ENCODE results near the gene COL13A1. TPM values are rescaled to one million over a fixed set of nuclear protein-coding genes. Genes with fewer than 3 reads are reported as not detected.

The COL13A1 gene
- polyA plus RNA-seq, 1 donor: 9.6 TPM

DNA sequence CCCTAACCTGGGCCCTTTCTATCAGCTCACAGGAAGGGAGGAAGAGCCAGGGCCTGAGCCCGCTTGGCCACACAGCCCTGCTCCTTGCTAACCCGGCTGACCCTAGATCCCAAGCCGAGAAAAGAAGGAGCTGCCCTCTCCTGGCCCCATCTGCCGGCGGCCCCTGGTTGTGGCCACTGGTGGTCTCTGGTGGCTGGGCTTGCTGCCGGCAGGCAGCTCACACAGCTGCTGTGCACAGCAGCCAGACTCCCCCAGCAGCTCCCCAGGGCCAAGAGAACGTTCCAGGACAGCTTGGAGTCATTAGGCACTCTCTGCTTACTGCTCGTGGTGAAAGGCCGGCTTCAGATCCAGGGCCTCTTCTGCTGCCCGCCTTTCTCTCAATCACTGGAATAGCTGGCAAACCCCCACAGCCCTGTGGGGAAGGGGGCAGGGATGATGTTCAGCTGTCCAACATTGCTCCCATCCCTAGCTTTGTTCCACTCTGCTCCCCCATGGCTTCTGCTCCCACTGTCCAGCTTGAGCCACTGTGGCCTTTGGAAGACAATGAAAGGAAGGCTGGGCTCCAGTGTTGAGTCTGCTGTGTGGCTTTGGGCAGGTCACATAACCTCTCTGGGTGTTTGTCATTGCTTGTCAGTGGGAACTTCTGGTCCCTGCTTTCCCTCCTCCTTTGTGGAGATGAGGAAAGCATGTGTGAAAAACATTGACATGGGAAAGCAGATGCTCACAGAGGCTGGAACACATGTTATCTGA is 35.4 kb upstream of the COL13A1 start:
- peak; percentile 13 to 21 for DNase-seq
- Histone ChIP-seq H3K27ac (ENCODE audit: low read length) (no peak overlapping the region), H3K4me3 (ENCODE audit: low read length) (no peak overlapping the region), H3K9me3 (ENCODE audit: control insufficient read depth, low read depth, low read length) (no peaks in the 10 kb centered on the region), H3K27me3 (ENCODE audit: control insufficient read depth, insufficient read depth, low read length) (peaks cover 3% of the 10 kb centered on the region), H3K36me3 (ENCODE audit: control insufficient read depth, insufficient read depth, low read length) (no peaks in the 10 kb centered on the region), H3K4me1 (ENCODE audit: control insufficient read depth, insufficient read depth, low read length) (no peaks in the 10 kb centered on the region)
- WGBS (ENCODE audit: insufficient coverage, low lambda C conversion rate): no CpG with 5 or more reads among the region's 10 CpGs

DNA sequence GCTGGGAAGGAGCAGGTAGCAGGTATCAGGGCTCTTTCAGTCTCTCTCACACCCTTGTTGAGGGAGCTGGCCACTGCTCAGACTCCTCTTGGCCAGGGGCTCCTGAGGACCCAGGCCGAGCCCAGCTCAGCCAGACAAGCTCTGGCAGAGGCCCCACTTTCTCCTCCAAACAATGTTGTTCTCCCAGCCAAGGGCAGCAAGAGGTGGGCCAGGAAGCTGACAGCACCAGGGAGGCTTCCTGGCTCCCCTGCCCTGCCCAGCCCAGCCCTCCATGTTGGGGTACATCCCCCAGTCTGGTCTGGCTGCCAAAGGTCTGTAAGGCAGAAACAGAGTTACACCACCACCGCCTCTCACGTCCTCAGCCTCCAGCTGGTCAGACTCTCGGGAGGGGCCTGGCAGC is 33.9 kb upstream of the COL13A1 start:
- H3K9me3 ChIP-seq (ENCODE audit: control insufficient read depth, low read depth, low read length): no peaks in the 10 kb centered on the region
- H3K36me3 ChIP-seq (ENCODE audit: control insufficient read depth, insufficient read depth, low read length): no peaks in the 10 kb centered on the region
- peaks cover 3% of the 10 kb centered on the region for H3K27me3 ChIP-seq (ENCODE audit: control insufficient read depth, insufficient read depth, low read length)
- no peak for DNase-seq
- no peak overlapping the region for H3K4me3 ChIP-seq (ENCODE audit: low read length)
- no peaks in the 10 kb centered on the region for H3K4me1 ChIP-seq (ENCODE audit: control insufficient read depth, insufficient read depth, low read length)
- no CpG with 5 or more reads among the region's 4 CpGs for WGBS (ENCODE audit: insufficient coverage, low lambda C conversion rate)
- no peak overlapping the region for H3K27ac ChIP-seq (ENCODE audit: low read length)

DNA sequence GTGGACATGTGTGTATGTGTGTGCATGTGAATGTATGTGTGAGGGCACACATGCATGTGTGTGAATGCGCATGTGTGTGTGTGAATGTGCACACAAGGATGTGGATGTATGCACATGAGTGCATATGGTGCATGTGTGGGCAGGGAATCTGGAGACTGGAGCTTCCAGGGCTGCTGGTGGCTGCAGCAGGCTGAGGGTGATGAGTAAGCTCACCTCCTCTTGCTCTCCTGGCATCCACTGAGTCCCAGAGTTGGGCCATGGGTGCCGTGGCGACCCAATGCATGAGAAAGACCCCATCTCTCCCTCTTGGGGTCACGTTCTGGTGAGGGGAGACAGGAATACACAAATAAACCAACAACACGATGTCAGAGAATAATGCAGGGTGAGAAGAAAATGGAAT is 33.3 kb upstream of the COL13A1 start:
- DNase-seq: no peak
- H3K36me3 ChIP-seq (ENCODE audit: control insufficient read depth, insufficient read depth, low read length): no peaks in the 10 kb centered on the region
- H3K9me3 ChIP-seq (ENCODE audit: control insufficient read depth, low read depth, low read length): no peaks in the 10 kb centered on the region
- WGBS (ENCODE audit: insufficient coverage, low lambda C conversion rate): no CpG with 5 or more reads among the region's 5 CpGs
- H3K4me1 ChIP-seq (ENCODE audit: control insufficient read depth, insufficient read depth, low read length): no peaks in the 10 kb centered on the region
- H3K27ac ChIP-seq (ENCODE audit: low read length): no peak overlapping the region
- H3K27me3 ChIP-seq (ENCODE audit: control insufficient read depth, insufficient read depth, low read length): peaks cover 3% of the 10 kb centered on the region
- H3K4me3 ChIP-seq (ENCODE audit: low read length): no peak overlapping the region

DNA sequence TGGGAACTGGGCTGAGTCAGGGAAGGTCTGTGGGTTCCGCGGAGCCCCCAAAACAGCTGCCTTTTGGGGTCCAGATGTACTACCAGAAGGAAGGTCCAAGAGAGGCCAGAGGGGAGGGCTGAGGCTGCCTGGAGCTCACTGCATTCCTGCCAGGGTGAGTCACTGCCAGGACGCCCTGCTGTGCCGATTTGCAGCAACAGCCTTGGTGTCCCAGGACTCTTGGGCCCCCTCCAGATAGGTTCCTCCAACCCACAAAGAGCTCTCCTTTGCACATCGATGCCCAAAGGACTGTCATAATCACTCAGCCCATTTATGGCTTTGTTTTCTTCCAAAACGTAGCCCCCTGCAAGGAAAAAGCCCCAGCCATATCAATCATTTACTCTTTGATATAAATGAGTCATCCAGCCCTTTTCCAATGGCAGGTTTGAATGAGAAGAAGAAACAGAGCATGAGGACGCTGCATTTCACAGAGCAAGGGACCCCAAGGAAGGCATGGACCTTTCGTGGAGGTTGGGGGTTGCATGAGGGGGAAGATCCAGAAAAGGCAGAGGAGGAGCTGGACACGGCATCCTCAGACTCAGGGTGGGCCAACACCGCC is 32.2 kb upstream of the COL13A1 start:
- Histone ChIP-seq H3K27ac (ENCODE audit: low read length) (no peak overlapping the region), H3K27me3 (ENCODE audit: control insufficient read depth, insufficient read depth, low read length) (peaks cover 5% of the 10 kb centered on the region), H3K36me3 (ENCODE audit: control insufficient read depth, insufficient read depth, low read length) (no peaks in the 10 kb centered on the region), H3K4me3 (ENCODE audit: low read length) (no peak overlapping the region), H3K9me3 (ENCODE audit: control insufficient read depth, low read depth, low read length) (no peaks in the 10 kb centered on the region), H3K4me1 (ENCODE audit: control insufficient read depth, insufficient read depth, low read length) (no peaks in the 10 kb centered on the region)
- WGBS (ENCODE audit: insufficient coverage, low lambda C conversion rate): no CpG with 5 or more reads among the region's 10 CpGs
- no peak for DNase-seq

DNA sequence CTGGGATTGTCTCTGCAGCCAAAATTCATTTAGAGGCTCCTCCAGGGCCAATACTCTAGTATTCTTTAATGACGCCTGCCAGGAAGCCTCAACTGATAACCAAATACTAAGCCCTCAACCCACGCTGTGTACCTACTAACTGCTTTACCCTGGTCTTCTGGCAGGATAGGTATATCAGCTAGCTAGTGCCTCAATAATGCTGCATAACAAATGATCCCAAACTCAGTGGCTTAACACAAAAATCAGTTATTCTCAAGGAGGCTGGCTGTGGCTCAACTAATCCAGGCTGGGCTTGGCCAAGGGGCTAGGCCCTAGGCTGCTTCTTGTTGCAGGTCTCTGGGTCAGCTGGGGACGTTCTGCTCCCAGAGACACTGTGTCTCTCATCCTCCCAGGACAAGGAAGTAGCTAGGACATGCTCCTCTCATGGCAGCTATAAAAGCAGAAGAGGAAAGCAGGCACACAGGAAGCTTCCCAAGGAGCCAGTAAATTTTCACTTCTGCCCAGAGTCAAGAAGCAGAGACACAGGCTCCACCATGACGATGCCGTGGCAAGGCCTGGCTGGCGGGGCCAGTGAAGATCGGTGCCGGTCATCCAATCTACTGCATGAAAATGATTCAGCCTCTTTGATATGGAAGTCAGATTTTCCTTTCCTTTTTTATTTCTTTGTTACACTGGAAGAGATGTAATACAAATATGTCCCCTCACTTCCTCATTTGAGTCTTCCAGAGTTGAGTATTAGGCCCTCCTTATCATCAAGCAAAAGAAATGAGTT is 28.6 kb upstream of the COL13A1 start:
- Histone ChIP-seq H3K4me1 (ENCODE audit: control insufficient read depth, insufficient read depth, low read length) (no peaks in the 10 kb centered on the region), H3K27ac (ENCODE audit: low read length) (no peak overlapping the region), H3K9me3 (ENCODE audit: control insufficient read depth, low read depth, low read length) (no peaks in the 10 kb centered on the region), H3K4me3 (ENCODE audit: low read length) (no peak overlapping the region), H3K36me3 (ENCODE audit: control insufficient read depth, insufficient read depth, low read length) (no peaks in the 10 kb centered on the region), H3K27me3 (ENCODE audit: control insufficient read depth, insufficient read depth, low read length) (peaks cover 2% of the 10 kb centered on the region)
- no peak for DNase-seq
- WGBS (ENCODE audit: insufficient coverage, low lambda C conversion rate): no CpG with 5 or more reads among the region's 8 CpGs

DNA sequence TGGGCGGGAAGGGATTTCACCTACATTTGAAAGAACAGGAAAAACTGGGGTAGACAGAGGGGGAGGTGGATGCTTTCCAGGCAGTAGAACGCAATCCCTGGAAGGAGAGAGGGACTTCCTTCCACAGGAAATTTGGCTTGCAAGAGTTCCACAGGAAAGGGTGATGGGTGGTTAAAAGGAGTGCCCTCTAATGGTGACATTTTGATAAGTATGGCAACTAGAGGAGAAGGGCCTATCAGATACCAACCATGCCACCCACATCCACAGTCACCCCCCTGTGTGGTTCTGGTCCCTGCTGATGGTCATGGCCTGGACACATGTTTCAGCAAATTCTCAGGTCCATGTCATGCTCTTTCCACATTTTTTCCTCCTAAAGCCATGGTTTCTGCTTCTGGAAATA is 27.1 kb upstream of the COL13A1 start:
- Histone ChIP-seq H3K9me3 (ENCODE audit: control insufficient read depth, low read depth, low read length) (no peaks in the 10 kb centered on the region), H3K27ac (ENCODE audit: low read length) (no peak overlapping the region), H3K4me1 (ENCODE audit: control insufficient read depth, insufficient read depth, low read length) (no peaks in the 10 kb centered on the region), H3K4me3 (ENCODE audit: low read length) (no peak overlapping the region), H3K27me3 (ENCODE audit: control insufficient read depth, insufficient read depth, low read length) (peaks cover 2% of the 10 kb centered on the region), H3K36me3 (ENCODE audit: control insufficient read depth, insufficient read depth, low read length) (no peaks in the 10 kb centered on the region)
- DNase-seq: no peak
- WGBS (ENCODE audit: insufficient coverage, low lambda C conversion rate): 70% methylated on average over 2 of the region's 2 CpGs

DNA sequence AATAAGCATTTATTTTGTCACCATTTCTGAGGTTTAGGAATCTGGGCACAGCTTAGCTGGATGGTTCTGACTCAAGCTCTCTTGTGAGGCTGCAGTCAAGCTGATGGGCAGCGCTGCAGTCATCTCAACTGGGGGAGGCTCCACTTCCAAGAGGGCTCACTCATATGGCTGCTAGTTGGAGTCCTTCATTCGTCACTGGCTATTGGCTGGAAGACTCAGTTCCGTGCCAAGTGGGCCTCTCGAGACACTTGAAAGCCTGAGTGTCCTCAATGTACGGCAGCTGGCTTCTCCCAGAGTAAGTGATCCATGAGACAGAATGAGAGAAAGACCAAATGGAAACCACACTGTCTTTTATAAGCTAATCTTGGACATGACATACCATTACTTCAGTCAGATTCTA is 21.6 kb upstream of the COL13A1 start:
- H3K4me1 ChIP-seq (ENCODE audit: control insufficient read depth, insufficient read depth, low read length): no peaks in the 10 kb centered on the region
- H3K36me3 ChIP-seq (ENCODE audit: control insufficient read depth, insufficient read depth, low read length): no peaks in the 10 kb centered on the region
- DNase-seq: no peak
- WGBS (ENCODE audit: insufficient coverage, low lambda C conversion rate): no CpG with 5 or more reads among the region's 5 CpGs
- H3K27me3 ChIP-seq (ENCODE audit: control insufficient read depth, insufficient read depth, low read length): peaks cover 15% of the 10 kb centered on the region
- H3K9me3 ChIP-seq (ENCODE audit: control insufficient read depth, low read depth, low read length): no peaks in the 10 kb centered on the region
- no peak overlapping the region for H3K4me3 ChIP-seq (ENCODE audit: low read length)
- no peak overlapping the region for H3K27ac ChIP-seq (ENCODE audit: low read length)

DNA sequence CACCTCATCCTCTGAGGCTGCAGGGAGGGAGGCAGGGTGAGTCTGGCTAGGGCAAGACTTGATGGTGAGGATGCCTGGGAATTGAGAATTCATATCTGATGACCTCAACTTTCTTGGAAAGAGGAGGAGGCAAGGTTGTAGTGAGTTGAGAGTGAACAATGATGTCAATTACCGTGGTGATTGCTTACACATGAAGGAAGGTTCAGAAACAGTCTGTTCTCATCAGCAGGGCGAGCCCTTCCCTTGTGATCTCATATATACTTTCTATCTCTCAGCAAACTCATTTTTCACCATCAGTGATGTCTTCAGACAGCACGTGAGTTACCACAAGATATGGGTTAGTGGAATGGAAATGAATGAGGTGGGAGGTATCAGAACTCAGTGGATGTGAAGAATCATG is 20.1 kb upstream of the COL13A1 start:
- no peak for DNase-seq
- Histone ChIP-seq H3K27ac (ENCODE audit: low read length) (no peak overlapping the region), H3K4me1 (ENCODE audit: control insufficient read depth, insufficient read depth, low read length) (no peaks in the 10 kb centered on the region), H3K4me3 (ENCODE audit: low read length) (no peak overlapping the region), H3K9me3 (ENCODE audit: control insufficient read depth, low read depth, low read length) (no peaks in the 10 kb centered on the region), H3K27me3 (ENCODE audit: control insufficient read depth, insufficient read depth, low read length) (peaks cover 15% of the 10 kb centered on the region), H3K36me3 (ENCODE audit: control insufficient read depth, insufficient read depth, low read length) (no peaks in the 10 kb centered on the region)
- no CpG with 5 or more reads among the region's 3 CpGs for WGBS (ENCODE audit: insufficient coverage, low lambda C conversion rate)

DNA sequence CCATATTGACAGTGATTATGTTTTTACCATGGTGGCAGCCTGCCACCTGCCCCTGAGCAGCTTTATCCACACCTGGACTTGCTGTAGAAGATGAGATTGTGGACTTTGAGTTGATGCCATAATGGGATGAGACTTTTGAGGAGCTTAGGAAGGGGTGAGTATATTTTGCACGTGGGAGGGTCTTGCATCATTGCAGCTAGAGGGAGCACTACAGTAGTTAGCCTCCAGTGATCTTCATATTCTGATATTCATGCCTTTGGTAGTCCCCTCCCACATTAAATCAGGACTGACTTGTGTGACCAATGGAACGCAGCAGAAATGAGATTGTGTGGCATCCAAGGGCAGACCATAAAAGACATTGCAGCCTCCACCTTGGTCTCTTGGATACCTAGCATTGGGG is 18.2 kb upstream of the COL13A1 start:
- WGBS (ENCODE audit: insufficient coverage, low lambda C conversion rate): no CpG with 5 or more reads among the region's 2 CpGs
- Histone ChIP-seq H3K27me3 (ENCODE audit: control insufficient read depth, insufficient read depth, low read length) (peaks cover 18% of the 10 kb centered on the region), H3K36me3 (ENCODE audit: control insufficient read depth, insufficient read depth, low read length) (no peaks in the 10 kb centered on the region), H3K4me3 (ENCODE audit: low read length) (no peak overlapping the region), H3K4me1 (ENCODE audit: control insufficient read depth, insufficient read depth, low read length) (no peaks in the 10 kb centered on the region), H3K27ac (ENCODE audit: low read length) (no peak overlapping the region), H3K9me3 (ENCODE audit: control insufficient read depth, low read depth, low read length) (no peaks in the 10 kb centered on the region)
- DNase-seq: no peak

DNA sequence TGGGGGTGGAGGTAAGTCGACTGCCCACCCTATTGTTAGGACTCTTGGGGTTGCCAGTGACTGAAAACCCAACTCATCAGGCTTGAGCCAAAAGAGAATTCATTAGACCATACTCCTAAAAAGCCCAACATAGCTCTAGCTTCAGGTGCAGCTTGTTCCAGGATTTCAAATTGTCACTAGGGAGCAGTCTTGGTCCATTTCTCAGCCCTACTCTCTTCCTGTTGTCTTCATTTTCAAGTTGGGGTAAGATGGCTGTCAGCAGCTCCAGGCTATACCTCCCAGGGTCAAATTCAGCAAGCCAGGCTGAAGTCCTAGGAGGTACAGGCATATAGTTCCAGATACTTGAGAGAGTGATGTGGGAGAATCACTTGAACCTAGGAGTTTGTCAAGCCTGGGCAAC is 14.9 kb upstream of the COL13A1 start:
- Histone ChIP-seq H3K27ac (ENCODE audit: low read length) (no peak overlapping the region), H3K36me3 (ENCODE audit: control insufficient read depth, insufficient read depth, low read length) (no peaks in the 10 kb centered on the region), H3K4me1 (ENCODE audit: control insufficient read depth, insufficient read depth, low read length) (no peaks in the 10 kb centered on the region), H3K4me3 (ENCODE audit: low read length) (no peak overlapping the region), H3K9me3 (ENCODE audit: control insufficient read depth, low read depth, low read length) (no peaks in the 10 kb centered on the region), H3K27me3 (ENCODE audit: control insufficient read depth, insufficient read depth, low read length) (peaks cover 10% of the 10 kb centered on the region)
- WGBS (ENCODE audit: insufficient coverage, low lambda C conversion rate): no CpG with 5 or more reads among the region's 1 CpG
- DNase-seq: no peak

Data from large intestine (tissue), 3 donors.